Activated naive CD4-positive, alpha-beta T cell treated with Interleukin-2 at 50 U/mL for 16 hours (primary cell): ENCODE measurements around the gene HNRNPAB.
"Not testable (repeated sequence)": the region's sequence is repeated elsewhere in the genome, so short reads cannot be mapped to it uniquely, and the experiment has no call there.

Source experiments
- DNase-seq: peaks from one replicate; pipeline ENCODE4 v3.0.0-alpha.2; 2020

HNRNPAB gene

DNA sequence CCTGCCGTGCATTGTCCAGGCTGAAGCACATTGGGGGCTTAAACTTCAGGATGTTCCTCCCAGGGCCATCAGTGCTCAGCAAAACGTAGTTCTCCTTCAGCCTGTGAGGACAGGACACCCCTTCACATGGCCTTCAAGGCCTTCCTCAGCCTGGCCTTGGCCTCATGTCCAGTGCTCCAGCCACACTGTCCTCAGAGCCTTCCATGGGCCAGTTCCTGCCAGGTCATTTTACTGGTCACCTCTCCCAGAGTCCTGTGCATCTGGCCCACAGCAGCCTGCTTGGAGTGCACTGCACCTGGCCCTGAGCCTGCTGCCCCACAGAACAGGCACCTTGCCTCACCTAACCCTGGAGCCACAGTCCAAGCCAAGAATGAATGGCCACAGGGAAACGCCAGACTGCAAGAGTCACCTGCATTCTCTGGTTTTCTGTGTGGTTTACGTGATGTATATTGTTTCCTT, 8.7 kb downstream of the HNRNPAB start:
- no peak for DNase-seq

DNA sequence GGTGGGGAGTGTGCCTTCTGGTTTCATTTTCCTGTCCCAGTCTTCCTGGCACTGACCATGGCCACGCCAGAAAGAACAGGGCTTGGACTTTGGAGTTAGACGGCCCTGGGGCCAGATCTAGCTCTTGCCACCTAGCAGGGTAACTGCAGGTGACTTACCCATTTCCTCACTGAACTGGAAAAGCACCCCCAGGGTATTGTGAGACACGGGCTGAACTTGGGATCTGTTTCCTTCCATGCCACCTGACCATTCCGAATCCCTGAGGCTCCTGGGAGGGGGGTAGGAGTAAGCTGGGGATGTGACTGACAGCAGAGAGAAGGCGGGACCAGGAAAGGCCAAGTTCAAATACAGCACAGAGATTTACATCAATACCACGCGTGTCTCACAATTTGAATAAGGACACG, 9.4 kb downstream of the HNRNPAB start:
- DNase-seq: no peak

DNA sequence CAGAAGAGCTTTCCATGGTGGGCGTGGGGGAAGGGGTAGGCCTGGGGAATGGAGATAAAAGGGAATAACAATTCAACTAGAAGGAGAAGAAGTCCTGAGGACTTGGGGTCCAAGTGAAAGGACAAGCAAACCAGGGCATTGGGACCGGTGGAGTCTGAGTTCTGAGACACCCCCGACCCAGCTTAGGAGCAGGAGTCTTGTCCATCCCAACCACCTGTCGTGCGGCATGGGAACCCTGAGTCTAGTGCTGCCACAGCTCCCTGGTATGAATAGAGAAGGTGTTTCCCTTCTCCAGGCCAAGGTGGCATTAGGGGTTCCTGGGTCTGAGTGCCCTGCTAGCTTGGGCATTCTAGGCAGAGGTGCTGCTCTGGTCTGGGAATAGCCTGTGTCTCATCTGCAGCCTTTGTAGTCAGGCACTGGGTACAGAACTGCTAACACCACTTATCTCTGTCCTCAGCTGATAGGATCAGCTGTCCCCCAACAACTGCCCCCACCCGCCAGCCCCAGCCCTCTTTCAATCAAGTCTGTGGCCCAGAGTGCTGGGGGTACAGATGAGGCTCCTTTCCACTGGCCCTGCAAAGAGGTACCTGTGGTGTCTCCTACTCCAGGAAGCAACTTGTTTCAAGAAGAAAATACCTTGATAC, 9.9 kb downstream of the HNRNPAB start:
- no peak for DNase-seq

DNA sequence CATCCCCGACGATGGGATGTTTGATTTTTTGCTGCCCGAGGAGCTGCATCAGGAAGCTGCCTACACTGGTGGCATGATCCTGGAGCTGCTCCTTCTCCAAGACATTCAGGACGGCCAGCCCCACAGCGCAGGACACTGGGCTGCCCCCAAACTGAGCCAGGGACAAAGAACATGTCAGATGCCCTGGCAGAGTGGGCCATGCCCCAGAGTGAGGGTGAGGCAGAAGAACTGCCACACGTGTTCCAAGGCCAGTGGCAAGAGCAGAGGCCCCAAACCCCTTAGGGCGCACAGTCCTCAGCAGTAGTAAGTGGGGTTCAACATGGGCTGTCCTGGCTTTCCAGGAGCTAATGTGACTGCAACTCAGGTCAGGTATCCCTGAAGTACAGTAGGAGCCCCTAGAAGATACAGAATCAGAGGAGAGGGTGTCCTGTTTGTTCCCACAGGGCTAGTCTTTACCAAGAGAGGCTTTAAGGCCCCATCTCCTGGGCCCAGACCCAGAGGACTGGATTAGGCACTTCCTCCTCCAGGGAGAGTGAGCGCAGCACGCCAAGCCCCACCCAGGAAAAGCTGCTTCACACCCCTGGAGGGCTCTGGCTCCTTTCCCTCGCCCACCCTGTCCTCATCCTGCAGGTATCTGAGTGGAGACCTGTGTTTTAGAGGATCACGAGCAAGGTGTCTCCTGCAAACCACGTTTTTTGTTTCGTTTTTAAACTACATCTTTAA, 11.1 kb downstream of the HNRNPAB start:
- no peak for DNase-seq

DNA sequence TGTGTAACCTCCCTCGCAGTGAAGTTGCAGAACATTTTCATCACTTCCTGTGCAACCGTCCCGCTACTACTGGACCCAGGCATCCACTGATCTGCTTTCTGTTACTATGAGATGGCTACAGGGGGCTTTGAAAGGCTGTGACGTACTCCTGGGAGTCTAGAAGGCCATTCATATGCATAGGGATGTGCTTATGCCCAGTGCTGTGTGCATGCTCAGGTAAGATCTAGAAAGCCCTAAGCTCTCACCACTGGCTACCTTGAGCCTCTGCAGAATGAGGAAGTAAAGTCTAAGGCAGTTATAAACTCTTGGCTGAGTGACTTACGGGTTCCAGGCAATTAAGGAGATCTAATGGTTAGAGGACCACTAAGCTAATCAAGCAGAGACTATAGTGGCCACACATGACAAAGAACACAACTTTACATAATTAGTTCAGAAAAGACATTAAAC, 11.8 kb downstream of the HNRNPAB start:
- no peak for DNase-seq

DNA sequence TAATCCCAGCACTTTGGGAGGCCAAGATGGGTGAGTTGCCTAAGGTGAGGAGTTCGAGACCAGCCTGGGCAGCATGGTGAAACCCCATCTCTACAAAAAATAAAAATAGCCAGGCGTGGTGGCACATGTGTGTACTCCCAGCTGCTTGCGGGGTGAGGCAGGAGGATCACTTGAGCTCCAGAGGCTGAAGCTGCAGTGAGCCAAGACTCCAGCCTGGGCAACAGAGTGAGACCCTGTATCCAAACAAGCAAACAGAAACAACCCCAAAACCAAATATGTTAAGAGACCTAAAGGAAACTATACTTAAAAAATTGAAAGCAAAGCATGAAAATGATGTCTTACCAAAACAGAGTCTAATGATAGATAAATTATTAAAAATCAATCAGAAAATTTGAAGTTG, 12.4 kb downstream of the HNRNPAB start:
- DNase-seq: no peak

DNA sequence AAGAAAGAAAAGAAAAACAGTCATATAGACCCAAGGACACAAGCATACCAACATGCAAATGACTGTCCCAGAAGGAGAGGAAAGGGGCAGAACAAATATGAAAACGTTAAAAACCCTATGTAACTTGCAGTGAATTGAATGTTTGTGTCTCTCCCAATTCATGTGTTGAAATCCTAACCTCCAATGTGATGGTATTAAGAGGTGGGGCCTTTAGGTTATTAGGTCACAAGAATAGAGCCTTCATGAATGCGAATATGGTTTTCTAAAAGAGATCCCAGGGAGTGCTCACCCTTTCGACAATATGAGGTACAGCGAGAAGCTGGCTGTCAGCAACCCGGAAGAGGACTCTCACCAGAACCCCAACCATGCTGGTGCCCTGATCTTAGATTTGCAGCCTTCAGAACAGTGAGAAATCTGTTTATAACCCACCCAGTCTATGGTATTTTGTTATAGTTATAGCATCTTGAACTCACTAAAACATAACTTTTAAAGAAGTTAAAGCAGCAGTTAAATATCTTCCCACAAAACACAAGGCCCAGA, 14.0 kb downstream of the HNRNPAB start:
- no peak for DNase-seq

DNA sequence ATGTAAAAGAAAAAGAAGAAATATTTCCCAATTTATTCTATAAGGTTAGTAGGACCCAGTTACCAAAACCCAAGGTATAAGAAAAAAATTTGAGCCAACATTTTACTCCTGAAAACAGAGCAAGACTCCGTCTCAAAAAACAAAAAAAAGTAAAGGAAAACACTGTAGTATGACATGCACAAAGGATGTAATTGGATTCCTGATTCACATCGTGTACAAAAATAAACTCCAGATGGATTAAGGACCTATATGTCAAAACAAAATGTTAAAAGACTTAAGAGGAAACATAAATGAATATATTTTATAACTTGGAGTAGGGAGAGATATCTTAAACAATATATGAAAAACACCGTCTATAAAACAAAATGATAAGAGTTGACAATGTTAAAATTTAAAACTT, 14.5 kb downstream of the HNRNPAB start:
- DNase-seq: no peak

DNA sequence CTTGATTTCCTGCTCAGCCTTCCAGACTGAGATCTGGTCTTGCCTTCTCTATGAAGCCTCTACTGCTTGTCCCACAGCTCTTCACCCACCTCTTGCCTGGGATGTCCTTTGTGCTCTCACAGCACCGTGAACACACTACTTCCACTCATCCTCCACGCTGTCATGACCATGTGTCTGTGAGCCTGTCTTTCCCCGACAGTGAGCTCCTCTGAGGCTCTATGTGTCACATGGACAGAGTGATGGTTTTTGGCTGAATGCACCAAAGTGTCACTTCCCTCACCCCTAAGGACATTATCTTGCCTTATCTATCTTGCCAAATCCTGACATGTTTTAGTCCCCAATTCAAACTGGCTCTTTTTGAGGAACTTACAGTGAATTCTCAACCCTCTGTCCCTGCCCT, 16.9 kb downstream of the HNRNPAB start:
- DNase-seq: no peak

DNA sequence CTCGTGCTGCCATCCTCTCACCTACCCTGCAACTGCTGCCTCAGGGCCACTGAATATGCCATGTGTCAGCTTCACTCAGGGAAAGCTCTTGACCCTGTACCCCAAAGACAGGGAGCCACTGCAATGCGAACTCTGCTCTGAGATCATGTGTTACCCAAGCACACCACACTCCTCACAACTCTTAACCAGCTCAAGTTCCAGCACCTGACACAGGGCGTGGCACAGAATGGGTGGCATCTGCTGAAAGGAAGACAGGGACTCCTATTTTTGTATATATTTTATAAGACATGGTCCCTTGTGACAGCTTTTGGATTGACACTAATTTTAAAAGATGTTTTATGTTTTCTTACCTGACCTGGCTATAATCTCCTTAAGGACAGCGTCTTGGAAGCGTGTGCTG, 17.5 kb downstream of the HNRNPAB start:
- no peak for DNase-seq

DNA sequence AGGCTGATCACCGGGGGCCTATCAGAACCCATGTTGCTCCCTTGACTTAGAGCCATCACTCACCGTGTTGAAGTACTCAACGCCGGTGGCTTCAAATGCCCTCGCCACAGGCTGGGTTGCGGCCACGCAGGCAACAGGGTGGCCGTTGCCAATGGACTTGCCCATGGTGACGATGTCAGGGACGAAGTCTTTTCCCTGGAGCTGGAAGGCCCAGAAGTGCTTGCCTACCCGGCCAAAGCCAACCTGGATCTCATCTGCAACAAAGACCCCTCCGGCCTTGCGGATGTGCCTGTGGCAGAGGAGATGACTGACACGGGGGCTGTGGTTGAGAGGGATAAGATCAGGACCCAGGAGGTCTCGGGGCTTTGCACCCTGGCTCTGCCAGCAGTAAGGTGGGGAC, 18.0 kb downstream of the HNRNPAB start:
- no peak for DNase-seq

DNA sequence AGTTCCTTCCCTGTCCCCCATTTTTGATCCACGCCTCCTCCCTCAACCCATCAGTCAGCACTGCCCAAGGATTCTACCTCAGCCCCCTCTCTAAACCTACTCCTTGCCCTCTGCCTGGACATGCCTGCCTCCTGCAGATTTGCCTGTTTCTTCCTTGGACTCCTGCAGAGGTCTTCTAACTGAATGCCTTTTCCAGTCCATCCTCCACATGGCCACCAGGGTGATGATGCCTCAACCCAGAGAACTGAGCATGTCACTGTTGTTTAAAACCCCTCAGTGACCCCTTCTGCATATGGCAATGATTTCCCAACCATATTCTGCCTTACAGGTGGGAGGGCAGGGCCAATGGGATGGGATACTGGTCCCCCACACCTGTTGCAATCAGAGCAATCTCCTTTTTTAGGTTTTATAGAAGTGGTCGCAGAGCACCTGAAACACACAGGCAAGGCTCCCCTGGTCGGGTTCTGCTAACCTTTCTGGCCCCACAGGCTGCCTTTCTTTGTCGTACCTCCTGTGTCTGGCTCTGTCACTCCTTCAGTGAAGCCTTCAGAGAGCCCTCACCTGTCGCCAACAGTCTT, 19.0 kb downstream of the HNRNPAB start:
- DNase-seq: no peak

DNA sequence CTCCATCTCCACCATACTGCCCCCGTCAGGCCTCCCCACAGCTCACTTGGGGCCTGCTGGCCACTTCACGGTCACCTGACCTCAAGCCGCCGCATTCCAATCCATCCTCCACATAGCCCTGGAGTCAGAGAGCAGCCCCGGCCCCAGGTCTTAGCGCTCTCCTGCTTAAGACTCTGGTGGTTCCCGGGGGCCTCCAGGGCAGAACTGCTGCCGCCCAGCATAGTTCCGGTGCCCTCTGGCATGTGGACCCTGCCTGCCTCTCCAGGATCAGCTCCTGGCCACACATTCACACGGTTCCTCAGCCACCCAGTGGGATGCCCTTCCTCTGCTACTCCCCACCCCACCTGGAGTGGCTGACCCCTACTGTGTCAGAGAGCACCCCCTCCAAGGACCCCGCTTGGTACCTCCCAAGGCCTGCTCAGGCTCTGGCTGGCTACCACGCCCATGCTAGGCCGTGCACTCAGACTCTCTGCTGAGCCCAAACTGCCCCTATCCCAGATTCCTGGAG, 19.5 kb downstream of the HNRNPAB start:
- DNase-seq: no peak

DNA sequence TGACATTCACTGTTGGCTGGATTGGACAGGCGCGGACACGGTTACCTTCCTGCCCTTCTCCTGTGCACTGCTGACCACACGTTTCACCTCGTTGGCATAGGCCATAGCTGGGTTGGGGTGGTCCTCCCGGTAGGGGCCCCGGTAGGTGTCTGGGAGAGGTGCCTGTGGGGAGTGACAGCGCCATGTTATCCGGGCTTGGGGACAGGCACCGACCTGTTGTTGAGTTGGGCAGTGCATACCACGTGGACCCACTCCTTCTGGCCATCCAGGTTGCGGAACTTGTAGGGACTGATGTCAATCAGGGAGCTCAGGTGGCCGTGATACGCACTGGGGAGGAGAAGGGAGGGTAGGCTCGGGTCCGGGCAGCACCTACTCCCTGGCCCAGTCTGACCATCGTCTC, 20.1 kb downstream of the HNRNPAB start:
- DNase-seq: no peak

DNA sequence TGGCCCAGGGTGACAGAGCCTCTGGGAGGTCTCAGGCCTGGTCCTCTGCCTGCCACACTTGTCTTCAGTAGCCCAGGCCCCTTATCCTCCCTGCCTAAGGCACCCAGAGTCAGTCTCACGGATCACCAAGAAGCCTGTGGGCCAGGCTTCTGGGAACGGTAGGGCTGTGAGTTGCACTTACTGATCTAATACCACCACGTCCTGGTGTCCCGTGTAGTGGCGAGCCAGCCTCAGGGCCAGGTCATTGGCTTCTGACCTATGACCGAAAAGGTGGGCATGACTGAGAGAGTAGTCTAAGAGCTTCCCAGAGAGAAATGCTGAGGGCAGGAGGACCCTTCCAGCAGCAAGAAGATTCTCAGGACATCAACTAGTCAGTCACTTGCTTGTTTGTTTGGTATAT, 20.8 kb downstream of the HNRNPAB start:
- no peak for DNase-seq

DNA sequence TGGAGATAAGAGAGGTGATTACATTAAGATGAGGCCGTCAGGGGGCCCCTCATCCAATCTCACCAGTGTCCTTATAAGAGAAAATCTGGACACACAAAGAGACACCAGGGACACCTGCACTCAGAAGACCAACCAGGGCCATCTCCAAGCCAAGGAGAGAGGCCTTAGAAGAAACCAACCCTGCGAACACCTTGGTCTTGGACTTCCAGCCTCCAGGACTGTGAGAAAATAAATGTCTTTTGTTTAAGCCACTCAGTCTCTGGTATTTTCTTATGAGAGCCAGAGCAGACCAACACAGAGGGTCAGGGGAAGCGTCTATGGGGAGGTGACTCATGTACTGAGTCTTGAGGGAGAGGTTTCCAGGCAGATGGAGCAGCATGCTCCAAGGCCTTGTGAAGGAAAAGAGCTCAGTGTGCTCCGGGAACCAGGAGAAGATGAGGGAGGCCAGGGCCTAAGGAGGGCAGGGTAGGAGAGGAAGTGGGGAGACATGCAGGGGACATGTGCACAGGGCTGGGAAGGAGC, 22.9 kb downstream of the HNRNPAB start:
- DNase-seq: no peak

DNA sequence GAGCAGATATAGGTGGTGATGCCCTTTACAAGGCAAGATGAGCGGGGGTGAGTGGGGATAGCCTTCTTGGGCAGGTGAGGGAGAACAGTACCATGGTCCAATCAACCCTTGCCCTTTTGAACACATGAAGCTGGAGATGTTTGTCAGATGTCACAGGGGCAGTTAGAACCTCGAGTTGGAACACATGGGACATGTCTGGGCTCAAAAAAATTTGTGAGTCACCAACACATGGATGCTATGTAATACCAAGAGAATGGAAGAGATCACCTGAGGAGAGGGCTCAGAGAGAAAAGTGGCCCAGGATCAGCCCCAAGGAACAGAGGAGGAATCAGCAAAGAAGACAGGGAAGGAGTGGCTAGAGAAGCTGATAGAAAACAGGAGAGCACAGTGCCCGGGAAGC, 23.6 kb downstream of the HNRNPAB start:
- no peak for DNase-seq

DNA sequence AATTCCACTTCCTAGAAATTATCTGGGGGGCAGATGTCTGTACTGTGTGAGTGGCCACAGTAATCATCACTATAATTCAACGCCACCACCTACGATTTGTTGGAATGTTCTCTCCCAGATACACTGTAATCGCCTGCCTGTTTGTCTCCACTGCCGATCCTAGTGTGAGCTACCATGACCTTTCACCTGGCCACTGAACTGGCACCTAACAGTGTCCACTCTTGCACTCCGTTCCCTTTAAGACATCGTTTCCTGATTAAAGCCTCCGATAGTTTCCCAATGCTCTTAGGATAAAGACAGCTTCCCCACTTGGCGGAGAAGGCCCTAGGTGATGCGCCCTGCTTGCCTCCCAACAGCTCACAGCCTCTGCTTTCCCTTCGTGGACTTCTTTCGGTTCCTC, 24.3 kb downstream of the HNRNPAB start:
- DNase-seq: no peak

DNA sequence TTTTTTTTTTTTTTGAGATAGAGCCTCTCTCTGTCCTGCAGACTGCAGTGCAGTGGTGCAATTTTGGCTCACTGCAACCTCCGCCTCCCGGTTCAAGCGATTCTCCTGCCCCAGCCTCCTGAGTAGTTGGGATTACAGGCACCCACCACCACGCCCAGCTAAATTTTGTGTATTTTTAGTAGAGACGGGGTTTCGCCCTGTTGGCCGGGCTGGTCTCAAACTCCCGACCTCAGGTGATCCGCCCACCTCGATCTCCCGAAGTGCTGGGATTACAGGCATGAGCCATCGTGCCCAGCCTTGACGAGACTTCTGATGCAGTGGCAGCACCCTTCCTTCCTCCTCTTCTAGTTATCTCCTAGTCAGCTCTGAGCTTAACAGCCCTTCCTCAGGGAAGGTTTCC, 24.8 kb downstream of the HNRNPAB start:
- not testable (repeated sequence) for DNase-seq

DNA sequence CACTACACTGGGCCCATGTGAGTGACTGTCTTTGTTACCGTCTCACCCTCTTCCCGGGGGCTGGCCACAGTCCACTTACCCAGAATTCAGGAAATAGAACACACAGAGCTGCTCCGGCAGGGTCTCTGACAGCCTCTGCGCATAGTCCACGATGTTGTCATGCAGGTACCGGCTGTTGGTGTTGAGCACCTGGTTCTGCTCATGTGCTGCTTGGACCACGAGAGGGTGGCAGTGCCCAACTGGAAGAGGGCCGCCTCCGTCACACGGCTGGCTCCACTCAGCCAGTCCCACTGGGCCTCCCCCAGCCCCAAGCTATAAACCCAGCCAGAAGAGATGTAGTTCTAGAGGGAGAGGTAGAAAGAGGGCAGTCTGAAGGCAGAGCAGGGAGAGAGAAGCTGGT, 25.5 kb downstream of the HNRNPAB start:
- no peak for DNase-seq

DNA sequence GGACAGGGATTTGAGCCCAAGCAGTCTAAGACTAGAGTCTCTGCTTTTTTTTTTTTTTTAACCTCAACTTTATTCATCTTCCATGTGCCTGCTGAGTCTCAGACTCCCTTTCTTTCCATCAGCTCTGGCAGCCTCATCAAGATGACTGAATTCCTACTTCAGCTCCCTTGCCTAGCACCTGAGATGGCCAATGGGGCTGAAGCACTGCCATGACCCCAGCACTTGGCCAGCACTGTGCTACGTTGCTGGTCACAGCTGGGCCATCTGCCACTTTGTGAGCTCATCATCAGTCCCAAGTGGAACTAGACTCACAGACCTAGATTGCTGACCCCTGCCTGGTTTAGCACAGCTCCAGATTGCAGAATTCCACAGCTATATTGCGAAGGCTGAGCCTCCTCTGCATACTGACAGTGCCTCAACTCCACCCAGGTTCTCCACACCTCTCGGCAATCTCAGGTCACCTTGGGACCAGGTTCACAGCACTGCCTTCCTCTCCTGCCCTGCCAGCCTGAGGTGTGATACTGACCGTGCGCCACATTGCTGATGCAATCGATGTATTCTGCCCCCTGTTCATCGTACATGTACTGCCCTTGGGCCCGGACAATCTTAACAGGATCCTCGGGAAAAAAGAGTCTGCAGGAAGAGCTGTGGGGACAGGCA, 26.7 kb downstream of the HNRNPAB start:
- DNase-seq: no peak

DNA sequence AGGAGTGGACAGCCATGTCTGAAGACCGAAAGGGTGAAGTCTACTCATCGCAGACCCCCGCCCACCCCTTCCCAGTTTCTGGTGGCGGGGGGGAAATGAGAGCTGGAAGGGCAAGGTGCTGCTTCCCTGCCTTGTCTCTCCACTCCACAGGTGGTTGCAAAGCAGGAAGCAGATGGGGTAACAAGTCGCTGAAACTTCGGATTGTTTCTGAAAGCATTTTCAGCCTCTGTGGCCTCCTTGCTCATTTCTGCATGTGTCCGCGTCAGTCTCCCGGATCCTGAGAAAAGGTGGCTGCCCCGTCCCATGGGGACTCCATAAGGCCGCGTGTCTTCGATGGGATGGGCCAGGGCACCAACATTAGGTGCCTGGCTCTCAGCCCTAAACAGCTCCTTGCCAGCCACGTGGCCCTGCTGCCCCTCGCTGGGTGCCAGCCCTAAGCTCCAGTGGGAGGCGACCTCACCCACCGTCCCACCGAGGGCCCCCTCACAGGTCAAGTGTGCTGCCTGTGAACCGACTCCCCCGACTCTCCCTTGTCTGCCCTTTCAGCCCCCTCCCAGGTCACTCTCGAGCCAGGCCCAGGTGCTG, 27.3 kb downstream of the HNRNPAB start:
- no peak for DNase-seq
